Activated CD8-positive, alpha-beta T cell treated with anti-CD3 and anti-CD28 coated beads, Interleukin-2, amount 10 ng/mL, durations not matched to agents 7 days and 5 days (primary cell): Measurements from ENCODE around the gene AGXT2. TPM values are rescaled to one million over a fixed set of nuclear protein-coding genes. Genes with fewer than 3 reads are reported as not detected.

Source experiments
- ATAC-seq: fragments of 150-1000 bp; cut with Tn5 transposase; one replicate; pipeline ENCODE4 v1.10.0; 2021; ENCODE audit warnings: moderate library complexity
- CTCF ChIA-PET: fragments of 350-600 bp; sonication (Branson Sonifier 250); formaldehyde crosslinking; loops from one replicate; lab custom pipeline; 2021; ENCODE audit warnings: antibody characterized with exemption; lab: Charles Lee
- POLR2A ChIA-PET: fragments of 350-600 bp; sonication (Branson Sonifier 250); formaldehyde crosslinking; loops from one replicate; lab custom pipeline; 2021; ENCODE audit warnings: antibody characterized with exemption; lab: Charles Lee
- DNase-seq: peaks from one replicate; pipeline ENCODE4 v3.0.0-alpha.2; 2020
- H3K27ac Mint-ChIP-seq: one replicate; pipeline ENCODE4 v1.8.0; 2021; ENCODE audit warnings: mild to moderate bottlenecking, mixed read lengths
- H3K27me3 Mint-ChIP-seq: one replicate; pipeline ENCODE4 v1.8.0; 2021; ENCODE audit warnings: low read depth, mixed read lengths
- H3K36me3 Mint-ChIP-seq: one replicate; pipeline ENCODE4 v1.8.0; 2021; ENCODE audit warnings: low read depth, mixed read lengths
- H3K4me1 Mint-ChIP-seq: one replicate; pipeline ENCODE4 v1.8.0; 2021; ENCODE audit warnings: low read depth, mixed read lengths
- H3K4me3 Mint-ChIP-seq: one replicate; pipeline ENCODE4 v1.8.0; 2021; ENCODE audit warnings: mild to moderate bottlenecking, mixed read lengths
- H3K9me3 Mint-ChIP-seq: one replicate; pipeline ENCODE4 v1.8.0; 2022; ENCODE audit warnings: mixed read lengths; ENCODE audit not compliant: insufficient read depth
- total RNA-seq, 2 experiments: library from RNA; stranded (reverse); gene quantifications; one replicate each; pipeline ENCODE4 v1.2.3, GENCODE V29; 2021

AGXT2 gene
- total RNA-seq, 2 experiments from 2014 or later = not detected

- POLR2A ChIA-PET = no interaction called here
- Mint-ChIP-seq H3K4me1 (no peaks in the 10 kb centered on the region), H3K4me3 (no peak overlapping the region), H3K27me3 (peaks cover 3% of the 10 kb centered on the region), H3K9me3 (no peaks in the 10 kb centered on the region), H3K36me3 (no peaks in the 10 kb centered on the region), H3K27ac (no peak overlapping the region)
- ATAC-seq (no peak), DNase-seq (no peak)
- CTCF ChIA-PET = no interaction called here
Observed at GRCh38 chr5:35081134-35081533, 33.4 kb upstream of the AGXT2 start.

GRCh38 chr5:35073160-35073559 is 25.4 kb upstream of the AGXT2 start:
- no peaks in the 10 kb centered on the region for H3K36me3 Mint-ChIP-seq
- ChIA-PET CTCF (no interaction called here), POLR2A (no interaction called here)
- no peaks in the 10 kb centered on the region for H3K9me3 Mint-ChIP-seq
- no peaks in the 10 kb centered on the region for H3K4me1 Mint-ChIP-seq
- H3K4me3 Mint-ChIP-seq = no peak overlapping the region
- DNase-seq (no peak), ATAC-seq (no peak)
- H3K27me3 Mint-ChIP-seq = peaks cover 3% of the 10 kb centered on the region
- H3K27ac Mint-ChIP-seq = no peak overlapping the region

- H3K4me1 Mint-ChIP-seq = no peaks in the 10 kb centered on the region
- no peaks in the 10 kb centered on the region for H3K9me3 Mint-ChIP-seq
- no peaks in the 10 kb centered on the region for H3K36me3 Mint-ChIP-seq
- ChIA-PET POLR2A (no interaction called here), CTCF (no interaction called here)
- DNase-seq = no peak
- no peak overlapping the region for H3K4me3 Mint-ChIP-seq
- no peaks in the 10 kb centered on the region for H3K27me3 Mint-ChIP-seq
- H3K27ac Mint-ChIP-seq = no peak overlapping the region
- ATAC-seq = no peak
Observed at GRCh38 chr5:35069188-35069587, 21.4 kb upstream of the AGXT2 start.

GRCh38 chr5:35067985-35068384 is 20.2 kb upstream of the AGXT2 start:
- Mint-ChIP-seq H3K4me1 (no peaks in the 10 kb centered on the region), H3K36me3 (no peaks in the 10 kb centered on the region), H3K27me3 (no peaks in the 10 kb centered on the region), H3K9me3 (no peaks in the 10 kb centered on the region), H3K27ac (no peak overlapping the region), H3K4me3 (no peak overlapping the region)
- ATAC-seq (no peak), DNase-seq (no peak)
- ChIA-PET CTCF (no interaction called here), POLR2A (no interaction called here)

- POLR2A ChIA-PET = no interaction called here
- Mint-ChIP-seq H3K4me3 (no peak overlapping the region), H3K36me3 (no peaks in the 10 kb centered on the region), H3K9me3 (no peaks in the 10 kb centered on the region), H3K4me1 (no peaks in the 10 kb centered on the region), H3K27ac (no peak overlapping the region), H3K27me3 (no peaks in the 10 kb centered on the region)
- no peak for ATAC-seq
- CTCF ChIA-PET = no interaction called here
- no peak for DNase-seq
Observed at GRCh38 chr5:35066260-35066795, 18.6 kb upstream of the AGXT2 start.

GRCh38 chr5:35063414-35063813 is 15.7 kb upstream of the AGXT2 start:
- H3K9me3 Mint-ChIP-seq = no peaks in the 10 kb centered on the region
- no peak for ATAC-seq
- ChIA-PET CTCF (no interaction called here), POLR2A (no interaction called here)
- DNase-seq = no peak
- no peaks in the 10 kb centered on the region for H3K4me1 Mint-ChIP-seq
- H3K4me3 Mint-ChIP-seq = no peak overlapping the region
- peaks cover 5% of the 10 kb centered on the region for H3K27me3 Mint-ChIP-seq
- no peak overlapping the region for H3K27ac Mint-ChIP-seq
- H3K36me3 Mint-ChIP-seq = no peaks in the 10 kb centered on the region

GRCh38 chr5:35061211-35061770 is 13.5 kb upstream of the AGXT2 start:
- DNase-seq (no peak), ATAC-seq (no peak)
- no peaks in the 10 kb centered on the region for H3K36me3 Mint-ChIP-seq
- no peaks in the 10 kb centered on the region for H3K4me1 Mint-ChIP-seq
- no peak overlapping the region for H3K27ac Mint-ChIP-seq
- no peaks in the 10 kb centered on the region for H3K9me3 Mint-ChIP-seq
- ChIA-PET POLR2A (no interaction called here), CTCF (no interaction called here)
- H3K4me3 Mint-ChIP-seq = no peak overlapping the region
- peaks cover 5% of the 10 kb centered on the region for H3K27me3 Mint-ChIP-seq

GRCh38 chr5:35060236-35060635 is 12.5 kb upstream of the AGXT2 start:
- no peak overlapping the region for H3K27ac Mint-ChIP-seq
- H3K27me3 Mint-ChIP-seq = peaks cover 7% of the 10 kb centered on the region
- no peak for DNase-seq
- ChIA-PET CTCF (no interaction called here), POLR2A (no interaction called here)
- no peaks in the 10 kb centered on the region for H3K36me3 Mint-ChIP-seq
- no peaks in the 10 kb centered on the region for H3K9me3 Mint-ChIP-seq
- no peaks in the 10 kb centered on the region for H3K4me1 Mint-ChIP-seq
- H3K4me3 Mint-ChIP-seq = no peak overlapping the region
- no peak for ATAC-seq

- Mint-ChIP-seq H3K36me3 (no peaks in the 10 kb centered on the region), H3K27me3 (peaks cover 10% of the 10 kb centered on the region), H3K4me3 (no peak overlapping the region), H3K4me1 (no peaks in the 10 kb centered on the region), H3K9me3 (no peaks in the 10 kb centered on the region), H3K27ac (no peak overlapping the region)
- POLR2A ChIA-PET = no interaction called here
- CTCF ChIA-PET = no interaction called here
- ATAC-seq (no peak), DNase-seq (no peak)
Observed at GRCh38 chr5:35059251-35059650, 11.5 kb upstream of the AGXT2 start.

- DNase-seq = no peak
- H3K4me3 Mint-ChIP-seq = no peak overlapping the region
Observed at GRCh38 chr5:35058374-35058788, 10.6 kb upstream of the AGXT2 start.

GRCh38 chr5:35056686-35057085 is 8.9 kb upstream of the AGXT2 start:
- no peak overlapping the region for H3K27ac Mint-ChIP-seq
- H3K36me3 Mint-ChIP-seq = no peaks in the 10 kb centered on the region
- ChIA-PET POLR2A (no interaction called here), CTCF (no interaction called here)
- no peaks in the 10 kb centered on the region for H3K4me1 Mint-ChIP-seq
- ATAC-seq (no peak), DNase-seq (no peak)
- no peak overlapping the region for H3K4me3 Mint-ChIP-seq
- H3K9me3 Mint-ChIP-seq = no peaks in the 10 kb centered on the region
- peaks cover 12% of the 10 kb centered on the region for H3K27me3 Mint-ChIP-seq

More at GRCh38 chr5:35058374-35058788, 10.6 kb upstream of the AGXT2 start:
- POLR2A ChIA-PET = no interaction called here
- ATAC-seq = no peak
- Mint-ChIP-seq H3K9me3 (no peaks in the 10 kb centered on the region), H3K27ac (no peak overlapping the region), H3K4me1 (no peaks in the 10 kb centered on the region), H3K36me3 (no peaks in the 10 kb centered on the region), H3K27me3 (peaks cover 12% of the 10 kb centered on the region)
- CTCF ChIA-PET = no interaction called here

GRCh38 chr5:35052838-35053237 is 5.1 kb upstream of the AGXT2 start:
- H3K36me3 Mint-ChIP-seq = no peaks in the 10 kb centered on the region
- no peak overlapping the region for H3K4me3 Mint-ChIP-seq
- POLR2A ChIA-PET = no interaction called here
- no peak for DNase-seq
- H3K9me3 Mint-ChIP-seq = no peaks in the 10 kb centered on the region
- H3K27ac Mint-ChIP-seq = no peak overlapping the region
- H3K27me3 Mint-ChIP-seq = peaks cover 9% of the 10 kb centered on the region
- no peaks in the 10 kb centered on the region for H3K4me1 Mint-ChIP-seq
- CTCF ChIA-PET = no interaction called here
- no peak for ATAC-seq
